Sciatic nerve (tissue), 2 donors: ENCODE measurements around the gene MBTD1. TPM values are rescaled to one million over a fixed set of nuclear protein-coding genes. Genes with fewer than 3 reads are reported as not detected.
"Not testable (repeated sequence)": the region's sequence is repeated elsewhere in the genome, so short reads cannot be mapped to it uniquely, and the experiment has no call there.

ENCODE experiments used
- ATAC-seq: fragments of 200-7000 bp; cut with Tn5 transposase; one replicate; pipeline ENCODE4 v1.9.1; 2020; ENCODE audit warnings: mild to moderate bottlenecking, moderate library complexity
- DNase-seq: peaks from one replicate; pipeline ENCODE4 v3.0.0-alpha.2; 2020; ENCODE audit warnings: low spot score
- intact Hi-C: fragments of 100-400 bp; cut with DNase I; formaldehyde crosslinking; loops from one replicate; pipeline ENCODE4 v1.14.2; 2022
- total RNA-seq: library from RNA; stranded (reverse); fragmentation: NEBNext Ultra II Directional; extraction: Animal tissue kit (Norgen Biotek cat#: 25700); gene quantifications from one replicate; pipeline ENCODE4 v1.2.1, GENCODE V29; 2021
- donor health status: DM: no; HTN: no; CAD: no.
- donor health status: DM: no; HTN: no; CAD: no.

MBTD1 gene
- 20.5 TPM for total RNA-seq

DNA sequence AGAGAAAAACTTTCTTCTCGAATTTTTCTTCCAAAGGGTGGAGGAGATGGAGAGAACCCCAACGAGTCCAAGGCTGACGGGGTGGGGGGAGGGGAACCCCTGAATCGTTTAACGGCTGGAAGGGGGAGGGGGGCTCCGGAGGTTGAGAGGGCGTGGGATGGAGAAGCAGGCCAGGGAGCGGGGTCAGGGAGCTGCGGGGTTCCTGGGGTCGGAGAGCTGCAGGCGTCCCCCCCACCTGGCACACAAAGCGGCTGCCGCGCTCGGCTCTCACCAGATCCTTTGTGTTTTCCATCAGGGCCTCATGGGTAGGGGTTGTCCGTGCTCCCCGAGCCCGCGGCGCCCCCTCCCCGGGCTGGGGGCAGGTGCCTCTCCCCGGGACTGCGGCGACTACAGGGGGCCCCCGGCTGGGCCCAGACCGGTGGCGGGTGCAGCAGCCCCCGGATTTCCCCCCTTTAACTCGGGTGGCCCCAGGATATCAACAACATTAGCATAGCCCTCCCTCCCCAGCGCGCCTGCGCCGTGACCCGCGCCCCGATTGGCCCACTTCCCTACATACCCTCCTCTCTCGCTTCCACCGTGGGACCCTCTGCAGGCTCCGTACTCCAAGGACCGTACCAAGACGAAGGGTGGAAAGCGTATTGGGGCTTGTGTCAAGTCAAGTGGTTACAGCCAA lies at the start of gene MBTD1:
TSS of gene MBTD1 (minus strand) at position 486 of the 673 bp plus-strand sequence. CDS start 34,888 bp downstream, outside the sequence.
- ATAC-seq, result peak; percentile 98
- intact Hi-C loops, result no loop called here
- peak; percentile 97 for DNase-seq

DNA sequence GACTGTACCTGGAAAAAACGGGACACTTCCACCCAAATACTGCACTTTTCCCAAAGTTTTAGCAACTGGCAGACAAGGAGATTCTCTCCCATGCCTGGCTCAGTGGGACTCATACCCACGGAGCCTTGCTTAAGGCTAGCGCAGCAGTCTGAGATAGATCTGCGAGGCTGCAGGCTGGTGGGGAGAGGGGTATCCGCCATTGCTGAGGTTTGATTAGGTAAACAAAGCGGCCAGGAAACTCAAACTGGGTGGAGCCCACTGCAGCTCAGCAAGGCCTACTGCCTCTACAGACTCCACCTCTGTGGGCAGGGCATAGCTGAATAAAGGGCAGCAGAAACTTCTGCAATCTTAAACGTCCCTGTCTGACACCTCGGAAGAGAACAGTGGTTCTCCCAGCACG lies 45.3 kb upstream of the MBTD1 start:
- ATAC-seq, result no peak
- intact Hi-C loops, result no loop called here
- DNase-seq, result no peak

DNA sequence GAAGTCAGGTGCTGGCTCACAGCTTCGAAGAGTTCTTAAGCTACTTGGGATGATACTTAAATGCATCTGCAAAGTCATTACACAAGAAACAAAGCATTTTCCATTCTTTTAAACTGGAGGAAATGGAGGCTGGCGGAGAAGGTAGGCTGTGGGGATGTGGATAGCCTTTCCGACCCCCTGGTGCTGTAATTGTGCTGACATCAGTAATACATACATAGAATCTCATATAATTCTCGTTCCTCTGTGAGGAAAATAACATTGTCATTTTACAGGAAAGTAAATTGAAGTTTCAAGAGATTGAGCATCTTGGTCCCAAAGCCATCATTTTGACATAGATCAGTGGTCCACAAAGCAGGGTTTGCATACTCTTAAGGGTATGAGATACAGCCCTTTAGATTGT lies 40.0 kb upstream of the MBTD1 start:
- intact Hi-C loops, result no loop called here

DNA sequence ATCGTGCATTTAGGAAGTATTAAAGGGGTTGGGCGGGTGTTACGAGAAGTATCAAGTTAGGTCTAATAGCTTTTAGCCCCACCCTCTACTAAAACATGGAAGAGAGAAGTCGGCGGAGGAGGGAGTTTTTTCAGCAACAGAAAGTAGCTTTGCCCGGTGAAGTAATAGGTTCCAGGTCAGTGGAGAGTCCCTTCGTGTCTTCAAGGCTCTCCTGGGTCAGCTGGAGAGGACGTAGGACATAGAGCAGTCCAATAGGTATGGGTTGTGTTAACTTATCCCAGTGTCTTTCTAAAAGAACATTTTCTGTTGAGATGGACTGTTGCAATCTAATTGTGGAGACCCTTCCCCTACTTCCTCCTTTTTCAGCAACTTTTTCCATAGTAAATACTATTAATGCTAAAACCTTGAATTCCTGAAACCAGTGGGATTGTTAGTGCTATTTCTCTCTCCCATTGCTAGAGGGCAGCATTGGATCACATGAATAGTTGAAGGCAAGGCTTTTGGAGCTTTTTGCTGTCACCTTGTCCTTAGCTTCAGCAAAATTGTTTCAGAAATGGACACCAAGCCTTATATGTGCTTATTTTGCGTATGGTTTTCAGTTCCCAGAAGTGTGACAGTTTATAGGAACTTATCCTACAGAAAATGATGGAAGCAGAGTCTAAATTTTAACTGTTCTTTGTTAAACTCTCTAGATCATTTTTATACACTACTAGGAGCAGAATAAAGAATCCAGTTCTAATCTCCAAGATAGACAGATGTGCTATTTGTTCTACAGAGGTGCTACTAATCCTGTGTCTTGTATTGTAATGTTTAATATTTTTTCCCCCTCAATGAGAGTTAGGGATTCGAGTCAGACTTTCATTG lies 38.9 kb upstream of the MBTD1 start:
- DNase-seq, result no peak
- intact Hi-C loops, result no loop called here
- peak; percentile 34 for ATAC-seq

More for the DNA sequence above, 40.0 kb upstream of the MBTD1 start:
- DNase-seq (no peak), ATAC-seq (no peak)

GRCh38 chr17:51294338-51294737 lies 34.5 kb upstream of the MBTD1 start:
- DNase-seq, ATAC-seq, intact Hi-C loops: not testable (repeated sequence)

DNA sequence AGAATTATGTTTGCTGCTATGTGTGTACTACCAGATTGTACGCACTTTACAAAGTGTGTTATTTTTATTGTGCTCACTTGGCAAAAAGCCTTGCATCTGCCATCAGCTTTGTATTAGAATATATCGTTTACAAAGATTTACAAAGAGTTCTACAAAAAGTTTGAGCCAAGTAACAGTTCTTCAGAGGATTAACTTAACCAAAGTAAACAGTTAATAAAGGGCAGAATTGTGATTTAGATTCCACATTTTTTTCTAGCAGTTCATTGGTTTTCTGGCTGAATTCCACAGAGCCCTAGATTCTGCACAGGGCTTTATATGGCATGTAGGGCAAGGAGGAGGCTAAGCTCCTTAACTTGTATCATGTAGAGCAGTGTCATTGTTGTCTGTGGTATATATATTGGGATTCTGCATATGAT lies 29.9 kb upstream of the MBTD1 start:
- intact Hi-C loops, result no loop called here
- DNase-seq (no peak), ATAC-seq (no peak)

GRCh38 chr17:51287412-51287811 lies 27.6 kb upstream of the MBTD1 start:
- DNase-seq (no peak), ATAC-seq (no peak)

DNA sequence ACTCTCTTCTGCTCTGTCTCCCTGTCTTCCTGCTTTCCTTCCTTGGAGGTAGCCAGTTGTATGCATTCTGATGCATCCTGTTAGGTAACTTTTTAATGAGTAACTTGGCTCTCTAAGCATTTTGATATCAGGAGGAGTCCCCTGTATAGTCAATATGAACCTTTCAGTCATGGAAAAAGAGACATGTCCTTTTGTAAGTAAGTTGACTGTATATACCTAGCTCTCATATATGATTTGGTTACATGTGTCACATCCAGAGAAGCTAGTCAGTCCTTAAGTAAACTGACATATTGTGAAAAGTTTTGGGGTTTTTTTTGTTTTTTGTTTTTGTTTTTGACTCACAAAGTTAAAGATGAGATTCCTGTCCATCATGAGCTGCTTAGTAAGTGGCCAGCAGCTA lies 19.3 kb upstream of the MBTD1 start:
- ATAC-seq, result no peak
- no peak for DNase-seq
- intact Hi-C loops, result no loop called here

More at GRCh38 chr17:51287412-51287811, 27.6 kb upstream of the MBTD1 start:
- intact Hi-C loops, result no loop called here

DNA sequence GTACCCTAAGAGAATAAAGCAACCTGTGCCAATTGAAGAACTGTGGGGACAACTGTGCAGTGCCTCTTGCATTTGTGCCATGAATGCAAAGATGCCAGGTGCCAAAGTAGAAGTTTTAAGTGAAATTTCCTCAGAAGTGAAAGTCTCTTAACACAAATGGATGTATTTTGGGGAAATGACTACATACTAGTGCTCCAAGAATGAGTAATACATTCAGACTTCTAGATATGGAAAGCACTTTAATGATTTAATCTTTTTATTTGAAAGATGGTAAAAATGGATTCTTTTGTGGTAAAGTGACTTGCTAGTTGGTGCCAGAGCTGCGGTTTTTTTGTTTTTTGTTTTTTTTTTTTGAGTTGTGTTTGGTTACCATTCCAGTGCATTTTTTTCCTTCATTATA lies 15.5 kb upstream of the MBTD1 start:
- ATAC-seq (no peak), DNase-seq (no peak)

DNA sequence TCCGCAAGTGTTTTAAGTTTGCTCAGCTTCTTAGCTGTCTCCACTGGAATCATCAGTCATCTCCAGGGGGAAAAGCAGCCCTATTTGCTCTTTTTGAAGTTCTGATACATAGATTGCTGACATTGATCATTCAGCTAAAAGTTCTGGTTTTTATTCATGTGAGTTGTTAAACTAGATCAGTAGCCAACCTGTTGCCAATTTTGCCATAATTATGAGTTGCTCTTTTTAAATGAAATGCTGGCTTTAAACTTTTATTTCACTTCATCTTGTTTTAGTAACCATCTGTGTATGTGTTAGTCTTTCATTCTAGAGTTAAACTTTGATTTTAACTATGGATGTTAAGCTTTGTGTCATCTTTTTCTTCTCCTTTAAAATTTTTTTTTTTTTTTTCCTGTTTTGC lies 13.0 kb upstream of the MBTD1 start:
- ATAC-seq (no peak), DNase-seq (no peak)
- intact Hi-C loops, result no loop called here

More for the DNA sequence above, 15.5 kb upstream of the MBTD1 start:
- intact Hi-C loops, result no loop called here

DNA sequence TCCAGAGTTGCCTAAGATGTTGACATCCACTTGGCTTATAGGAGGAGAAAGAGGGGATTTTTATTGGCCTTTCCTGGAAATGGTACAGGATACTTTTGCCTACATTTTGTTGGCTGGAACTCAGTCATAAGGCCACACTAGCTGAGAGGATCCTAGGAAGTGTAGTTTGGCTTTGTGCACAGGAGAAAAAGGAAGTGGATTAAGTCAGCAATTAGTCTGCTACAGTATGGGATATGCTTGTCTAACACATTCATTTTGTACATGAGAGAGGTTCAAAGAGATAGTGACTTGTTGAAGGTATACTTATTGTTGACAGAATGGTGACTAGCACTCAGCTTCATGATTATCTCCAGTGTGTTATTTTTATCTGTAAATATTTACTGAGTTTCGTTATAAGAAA lies 10.8 kb upstream of the MBTD1 start:
- intact Hi-C loops, result no loop called here
- DNase-seq, result no peak
- no peak for ATAC-seq

DNA sequence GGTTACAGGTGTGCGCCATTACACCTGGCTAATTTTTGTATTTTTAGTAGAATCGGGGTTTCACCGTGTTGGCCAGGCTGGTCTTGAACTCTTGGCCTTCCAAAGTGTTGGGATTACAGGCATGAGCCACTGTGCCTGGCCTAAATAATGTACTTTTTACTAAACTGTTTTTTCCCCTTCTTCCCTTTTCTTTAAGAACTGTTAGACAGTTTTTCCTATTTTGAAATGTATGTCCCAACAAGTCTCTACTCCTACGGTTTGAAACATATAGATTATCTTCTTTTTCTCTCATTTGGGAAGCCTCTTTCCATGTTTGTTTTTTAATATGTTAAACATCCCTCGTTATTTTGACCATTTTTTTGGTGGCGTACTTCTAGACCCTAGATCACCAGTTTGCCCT lies 10.1 kb upstream of the MBTD1 start:
- intact Hi-C loops, result no loop called here
- ATAC-seq (no peak), DNase-seq (no peak)

GRCh38 chr17:51264466-51264865 lies 4.6 kb upstream of the MBTD1 start:
- DNase-seq, intact Hi-C loops, ATAC-seq: not testable (repeated sequence)

DNA sequence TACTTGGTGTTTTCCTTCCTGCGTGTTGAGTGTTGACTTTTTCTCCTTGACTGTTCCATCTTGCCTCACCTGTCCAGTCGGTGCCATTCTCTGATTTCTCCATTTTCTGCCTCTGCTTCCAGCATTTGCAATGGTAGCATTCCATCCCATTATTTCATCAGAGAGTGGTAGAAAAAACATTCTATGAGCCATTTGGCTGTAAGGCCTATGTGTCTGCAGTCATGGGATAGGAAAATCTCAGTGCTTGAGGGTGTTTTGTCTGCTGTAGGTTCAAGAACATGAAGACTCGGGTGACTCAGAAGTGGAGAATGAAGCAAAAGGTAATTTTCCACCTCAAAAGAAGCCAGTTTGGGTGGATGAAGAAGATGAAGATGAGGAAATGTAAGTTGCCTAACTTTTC lies 3.2 kb upstream of the MBTD1 start:
- DNase-seq, result no peak
- intact Hi-C loops, result no loop called here
- no peak for ATAC-seq

DNA sequence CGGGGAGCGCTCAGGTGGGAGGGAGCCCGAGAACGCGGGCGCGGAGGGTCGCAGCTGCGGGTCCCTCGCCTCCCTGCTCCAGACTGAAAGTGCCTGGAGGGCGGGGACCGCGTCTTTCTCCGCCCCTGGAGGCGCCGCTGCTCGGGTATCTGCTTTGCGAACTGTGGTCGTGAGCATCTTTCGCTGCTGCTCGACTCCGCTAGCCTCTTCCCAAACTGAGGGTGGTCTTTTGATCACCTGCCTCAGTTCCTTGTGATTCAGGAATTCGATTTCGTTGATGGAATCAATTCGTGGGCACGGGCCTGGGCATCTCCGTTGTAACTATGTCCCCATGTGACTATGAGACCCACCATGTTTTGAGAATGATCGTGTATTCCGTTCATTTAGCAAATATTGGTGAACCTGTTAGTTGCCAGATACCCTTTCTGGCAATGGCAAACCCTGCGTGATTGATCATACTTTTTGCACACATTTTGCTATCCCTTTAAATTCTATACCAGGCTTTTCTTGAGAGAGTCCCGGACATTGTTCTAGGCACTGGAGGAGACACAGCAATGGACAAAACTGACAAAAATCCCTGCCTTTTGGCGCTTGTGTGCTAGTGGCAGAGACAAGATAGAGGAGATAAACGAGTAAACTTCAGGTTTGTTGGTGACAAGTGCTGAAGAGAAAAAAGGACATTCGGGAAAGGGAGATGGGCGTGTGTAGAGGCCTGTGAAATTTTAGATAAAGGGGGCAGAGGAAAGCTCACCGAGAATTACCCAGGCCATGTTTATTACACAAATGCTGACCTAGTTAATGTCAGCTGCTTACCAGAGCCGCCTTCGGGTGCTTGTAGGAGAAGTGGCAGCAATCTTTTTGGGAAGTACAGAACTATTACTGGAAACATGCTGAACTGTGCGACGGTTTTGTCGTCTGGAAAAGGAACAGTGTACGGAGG lies 1.4 kb upstream of the MBTD1 start:
- intact Hi-C loops, result no loop called here
- DNase-seq (no peak), ATAC-seq (no peak)

DNA sequence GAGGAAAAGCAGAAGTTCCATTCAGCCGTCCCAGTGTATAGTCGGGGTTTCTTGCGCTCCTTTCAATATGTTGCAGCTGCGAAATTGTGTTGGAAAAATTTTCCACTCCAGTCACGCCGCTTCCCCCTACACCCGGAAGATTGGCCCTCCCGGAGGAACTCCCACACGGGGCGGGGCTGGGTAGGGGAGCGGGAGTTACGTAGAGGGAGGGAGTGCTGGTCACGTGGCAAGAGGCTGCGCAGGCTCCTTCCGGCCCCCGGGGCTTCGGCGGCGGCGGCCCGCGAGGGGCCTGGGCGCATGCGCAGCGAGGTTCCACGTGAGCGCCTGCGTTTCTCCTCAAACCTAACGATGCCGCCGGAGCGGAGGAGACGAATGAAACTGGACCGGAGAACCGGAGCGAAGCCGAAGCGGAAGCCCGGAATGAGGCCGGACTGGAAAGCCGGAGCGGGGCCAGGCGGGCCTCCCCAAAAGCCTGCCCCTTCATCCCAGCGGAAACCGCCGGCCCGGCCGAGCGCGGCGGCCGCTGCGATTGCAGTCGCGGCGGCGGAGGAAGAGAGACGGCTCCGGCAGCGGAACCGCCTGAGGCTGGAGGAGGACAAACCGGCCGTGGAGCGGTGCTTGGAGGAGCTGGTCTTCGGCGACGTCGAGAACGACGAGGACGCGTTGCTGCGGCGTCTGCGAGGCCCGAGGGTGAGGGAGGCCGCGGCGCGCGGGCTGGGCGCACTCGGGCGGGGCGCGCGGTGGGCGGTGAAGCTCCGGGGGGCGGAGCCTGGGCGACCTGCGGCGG lies 581 bp upstream of the MBTD1 start, which contains the start of gene UTP18:
TSS of gene UTP18 (plus strand) at position 310 of the 787 bp plus-strand sequence. CDS start at position 349, 39 bp downstream.
- intact Hi-C loops, result no loop called here
- ATAC-seq (peak; percentile 99), DNase-seq (peak; percentile 98)

- DNase-seq (no peak), ATAC-seq (no peak)
- intact Hi-C loops, result no loop called here
Observed at GRCh38 chr17:51258756-51259563, 889 bp downstream of the MBTD1 start.
